ENCODE data around the gene KRT1.

Gene KRT1

DNA sequence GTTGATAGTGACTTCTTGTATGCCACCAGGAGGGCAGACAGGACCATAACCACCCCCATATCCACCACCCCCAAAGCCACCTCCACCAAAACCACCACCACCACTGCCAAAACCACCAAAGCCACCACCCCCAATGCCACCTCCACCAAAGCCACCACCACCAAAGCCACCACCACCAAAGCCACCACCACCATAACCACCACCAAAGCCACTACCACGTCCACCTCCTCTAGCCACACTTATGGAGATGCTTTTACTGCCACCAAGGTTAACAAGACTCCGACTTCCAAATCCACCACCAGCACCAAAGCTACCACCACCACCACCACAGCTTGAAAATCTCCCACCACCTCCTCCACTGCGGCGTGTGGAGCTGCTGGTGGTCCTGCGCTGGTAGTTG, 332 bp downstream of the KRT1 start:
- Histone ChIP-seq H3K36me3 (no peaks in the 10 kb centered on the region), H4K20me1 (no peaks in the 10 kb centered on the region), H3K27me3 (no peaks in the 10 kb centered on the region), H3K4me2 (no peak overlapping the region), H3K9ac (no peak overlapping the region), H3K4me1 (no peaks in the 10 kb centered on the region), H3K27ac (no peak overlapping the region), H3K9me3 (replicated peaks in 1 of 11) (no peaks in the 10 kb centered on the region), H3K4me3 (no peak overlapping the region)
- TF ChIP-seq Cebpa-rat (IDR thresholded peaks at IDR 0.05), result no peak

DNA sequence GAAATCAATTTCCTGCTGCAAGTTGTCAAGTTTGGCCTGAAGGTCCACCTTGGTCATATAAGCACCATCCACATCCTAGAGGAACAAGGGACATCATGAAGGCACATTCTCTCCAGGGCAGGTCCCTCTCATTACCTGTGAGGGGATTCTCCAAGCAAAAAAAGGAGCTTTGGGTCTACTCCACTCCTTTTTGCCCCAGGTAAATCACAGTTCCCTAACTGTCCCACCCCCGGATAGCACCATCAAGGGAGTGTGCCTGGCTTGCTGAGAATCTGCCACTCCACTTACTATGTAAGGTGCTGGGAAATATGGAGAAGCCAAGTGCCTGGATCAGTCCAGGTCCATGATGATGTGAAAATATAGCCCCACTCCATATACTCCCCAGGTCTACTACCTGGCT, 2.5 kb downstream of the KRT1 start:
- Histone ChIP-seq H3K9me3 (replicated peaks in 1 of 11) (no peaks in the 10 kb centered on the region), H3K4me1 (no peaks in the 10 kb centered on the region), H3K27me3 (no peaks in the 10 kb centered on the region), H3K9ac (no peak overlapping the region), H3K27ac (no peak overlapping the region), H4K20me1 (no peaks in the 10 kb centered on the region), H3K4me2 (no peak overlapping the region), H3K4me3 (no peak overlapping the region), H3K36me3 (no peaks in the 10 kb centered on the region)
- TF ChIP-seq Cebpa-rat (IDR thresholded peaks at IDR 0.05), result no peak

- H3K27ac ChIP-seq, result no peak overlapping the region
- TF ChIP-seq Cebpa-rat (IDR thresholded peaks at IDR 0.05), result no peak
- no peak overlapping the region for H3K4me2 ChIP-seq
- H3K4me1 ChIP-seq, result no peaks in the 10 kb centered on the region
- H3K9ac ChIP-seq, result no peak overlapping the region
- H4K20me1 ChIP-seq, result no peaks in the 10 kb centered on the region
- no peak overlapping the region for H3K4me3 ChIP-seq
- no peaks in the 10 kb centered on the region for H3K27me3 ChIP-seq
- H3K9me3 ChIP-seq (replicated peaks in 1 of 11), result no peaks in the 10 kb centered on the region
- H3K36me3 ChIP-seq, result no peaks in the 10 kb centered on the region
These were observed 3.1 kb downstream of the KRT1 start for GRCh38 chr12:52677126-52677525.

- TF ChIP-seq Cebpa-rat (IDR thresholded peaks at IDR 0.05), result no peak
- Histone ChIP-seq H3K27me3 (no peaks in the 10 kb centered on the region), H3K9me3 (replicated peaks in 1 of 11) (no peaks in the 10 kb centered on the region), H3K4me3 (no peak overlapping the region), H3K4me2 (no peak overlapping the region), H3K27ac (no peak overlapping the region), H3K9ac (no peak overlapping the region), H4K20me1 (no peaks in the 10 kb centered on the region), H3K36me3 (no peaks in the 10 kb centered on the region), H3K4me1 (no peaks in the 10 kb centered on the region)
These were observed 4.0 kb downstream of the KRT1 start for GRCh38 chr12:52676163-52676562.

DNA sequence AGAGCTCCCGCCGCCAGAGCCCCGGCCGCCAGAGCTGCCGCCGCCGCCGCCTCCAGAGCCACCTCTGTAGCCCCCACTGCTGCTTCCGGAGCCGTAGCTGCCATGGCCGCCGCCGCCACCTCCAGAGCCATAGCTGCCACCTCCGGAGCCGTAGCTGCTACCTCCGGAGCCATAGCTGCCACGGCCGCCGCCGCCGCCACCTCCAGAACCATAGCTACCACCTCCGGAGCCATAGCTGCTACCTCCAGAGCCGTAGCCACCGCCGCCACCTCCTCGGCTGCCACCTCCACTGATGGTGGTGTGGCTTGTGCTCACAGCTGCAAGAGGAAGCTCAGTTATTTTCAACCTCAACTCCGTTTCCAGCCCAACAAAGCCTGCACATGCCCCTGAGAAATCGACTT, 4.9 kb downstream of the KRT1 start:
- Histone ChIP-seq H3K9me3 (replicated peaks in 1 of 11) (no peaks in the 10 kb centered on the region), H3K4me1 (no peaks in the 10 kb centered on the region), H3K27me3 (no peaks in the 10 kb centered on the region), H3K36me3 (no peaks in the 10 kb centered on the region), H3K9ac (no peak overlapping the region), H4K20me1 (no peaks in the 10 kb centered on the region), H3K27ac (no peak overlapping the region), H3K4me3 (no peak overlapping the region), H3K4me2 (no peak overlapping the region)
- TF ChIP-seq Cebpa-rat (IDR thresholded peaks at IDR 0.05), result no peak

GRCh38 chr12:52674433-52674775, 5.8 kb downstream of the KRT1 start:
- Histone ChIP-seq H3K9me3 (replicated peaks in 1 of 11) (no peaks in the 10 kb centered on the region), H3K4me1 (no peaks in the 10 kb centered on the region), H3K27ac (no peak overlapping the region), H3K4me2 (no peak overlapping the region), H3K9ac (no peak overlapping the region), H4K20me1 (no peaks in the 10 kb centered on the region), H3K4me3 (no peak overlapping the region), H3K27me3 (no peaks in the 10 kb centered on the region), H3K36me3 (no peaks in the 10 kb centered on the region)
- no peak for TF ChIP-seq Cebpa-rat (IDR thresholded peaks at IDR 0.05)

- Histone ChIP-seq H3K27me3 (no peaks in the 10 kb centered on the region), H3K4me1 (no peaks in the 10 kb centered on the region), H3K4me3 (no peak overlapping the region), H3K4me2 (no peak overlapping the region), H4K20me1 (no peaks in the 10 kb centered on the region), H3K9ac (no peak overlapping the region), H3K9me3 (replicated peaks in 1 of 11) (no peaks in the 10 kb centered on the region), H3K36me3 (no peaks in the 10 kb centered on the region), H3K27ac (no peak overlapping the region)
- no peak for TF ChIP-seq Cebpa-rat (IDR thresholded peaks at IDR 0.05)
These were observed 6.3 kb downstream of the KRT1 start for GRCh38 chr12:52673713-52674432.

GRCh38 chr12:52673217-52673616, 7.0 kb downstream of the KRT1 start:
- Histone ChIP-seq H3K27ac (no peak overlapping the region), H3K9me3 (replicated peaks in 1 of 11) (no peaks in the 10 kb centered on the region), H3K36me3 (no peaks in the 10 kb centered on the region), H3K9ac (no peak overlapping the region), H3K27me3 (no peaks in the 10 kb centered on the region), H3K4me2 (no peak overlapping the region), H3K4me3 (no peak overlapping the region), H3K4me1 (no peaks in the 10 kb centered on the region), H4K20me1 (no peaks in the 10 kb centered on the region)
- TF ChIP-seq Cebpa-rat (IDR thresholded peaks at IDR 0.05), result no peak

- H3K4me1 ChIP-seq, result no peaks in the 10 kb centered on the region
- H3K27ac ChIP-seq, result no peak overlapping the region
- no peak overlapping the region for H3K4me3 ChIP-seq
- TF ChIP-seq Cebpa-rat (IDR thresholded peaks at IDR 0.05), result no peak
- no peak overlapping the region for H3K4me2 ChIP-seq
- H3K27me3 ChIP-seq, result no peaks in the 10 kb centered on the region
- no peaks in the 10 kb centered on the region for H3K36me3 ChIP-seq
- H4K20me1 ChIP-seq, result no peaks in the 10 kb centered on the region
- no peaks in the 10 kb centered on the region for H3K9me3 ChIP-seq (replicated peaks in 1 of 11)
- no peak overlapping the region for H3K9ac ChIP-seq
These were observed 7.8 kb downstream of the KRT1 start for GRCh38 chr12:52672321-52672933.

DNA sequence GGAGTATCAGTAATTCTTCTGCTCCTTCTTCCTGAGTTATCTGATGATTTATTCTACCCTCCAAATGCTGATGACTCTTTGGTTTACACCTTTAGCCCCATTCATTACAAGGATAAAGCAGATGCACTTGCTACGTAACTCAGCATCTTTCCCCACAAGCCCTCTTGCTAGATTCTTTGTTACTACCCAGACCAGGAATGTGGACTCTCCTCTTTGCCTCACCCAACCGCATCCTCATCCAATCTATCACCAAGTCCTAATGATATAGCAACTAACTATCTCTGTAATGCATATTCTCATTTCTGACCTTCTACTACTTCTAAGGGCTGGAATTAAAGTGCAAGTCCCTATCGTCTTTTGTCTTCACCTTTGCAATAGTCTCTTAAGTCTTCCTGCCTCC, 9.2 kb downstream of the KRT1 start:
- Histone ChIP-seq H3K4me3 (no peak overlapping the region), H4K20me1 (no peaks in the 10 kb centered on the region), H3K36me3 (no peaks in the 10 kb centered on the region), H3K4me2 (no peak overlapping the region), H3K27ac (no peak overlapping the region), H3K9ac (no peak overlapping the region), H3K9me3 (replicated peaks in 1 of 11) (no peaks in the 10 kb centered on the region), H3K27me3 (no peaks in the 10 kb centered on the region), H3K4me1 (no peaks in the 10 kb centered on the region)
- no peak for TF ChIP-seq Cebpa-rat (IDR thresholded peaks at IDR 0.05)

Measured in BLaER1 treated with 17β-estradiol and CSF1 and Interleukin-3, amounts not matched to agents 10 nM and 100 nM (cell line).